ENCODE measurements around the gene LPP.

Gene LPP

GRCh38 chr3:188198760-188199327 lies 44.9 kb downstream of the LPP start:
- Histone ChIP-seq H3K9me3 (no peaks in the 10 kb centered on the region), H3K36me3 (no peaks in the 10 kb centered on the region), H3K4me3 (ENCODE audit: low read depth, low read length) (no peak overlapping the region), H3K4me1 (peaks cover 3% of the 10 kb centered on the region; the same call in 1 of the 2 replicates), H3K27me3 (no peaks in the 10 kb centered on the region)
- no peak for TF ChIP-seq CTCF (IDR thresholded peaks at IDR 0.05; ENCODE audit: low read depth, low read length)
- DNase-seq, result peak; percentile 34

GRCh38 chr3:188199386-188199785 lies 45.4 kb downstream of the LPP start:
- DNase-seq, result no peak
- H3K4me3 ChIP-seq (ENCODE audit: low read depth, low read length), result no peak overlapping the region
- no peak for TF ChIP-seq CTCF (IDR thresholded peaks at IDR 0.05; ENCODE audit: low read depth, low read length)

GRCh38 chr3:188200481-188200880 lies 46.5 kb downstream of the LPP start:
- DNase-seq, result no peak
- no peak for TF ChIP-seq CTCF (IDR thresholded peaks at IDR 0.05; ENCODE audit: low read depth, low read length)
- Histone ChIP-seq H3K9me3 (no peaks in the 10 kb centered on the region), H3K27me3 (no peaks in the 10 kb centered on the region), H3K4me3 (ENCODE audit: low read depth, low read length) (no peak overlapping the region), H3K36me3 (no peaks in the 10 kb centered on the region), H3K4me1 (peaks cover 3% of the 10 kb centered on the region; the same call in 1 of the 2 replicates)

More at GRCh38 chr3:188199386-188199785, 45.4 kb downstream of the LPP start:
- no peaks in the 10 kb centered on the region for H3K9me3 ChIP-seq
- no peaks in the 10 kb centered on the region for H3K36me3 ChIP-seq
- no peaks in the 10 kb centered on the region for H3K27me3 ChIP-seq
- H3K4me1 ChIP-seq, result peaks cover 3% of the 10 kb centered on the region; the same call in 1 of the 2 replicates

- Histone ChIP-seq H3K4me1 (peaks cover 3% of the 10 kb centered on the region; the same call in 1 of the 2 replicates), H3K9me3 (no peaks in the 10 kb centered on the region), H3K4me3 (ENCODE audit: low read depth, low read length) (no peak overlapping the region), H3K36me3 (no peaks in the 10 kb centered on the region), H3K27me3 (no peaks in the 10 kb centered on the region)
- DNase-seq, result no peak
- TF ChIP-seq CTCF (IDR thresholded peaks at IDR 0.05; ENCODE audit: low read depth, low read length), result 0 out of 2 replicates have a peak, but pooled peaks have one; percentile 10
These were observed 48.6 kb downstream of the LPP start for GRCh38 chr3:188202358-188203138.

- Histone ChIP-seq H3K36me3 (no peaks in the 10 kb centered on the region), H3K9me3 (no peaks in the 10 kb centered on the region), H3K4me3 (ENCODE audit: low read depth, low read length) (no peak overlapping the region), H3K4me1 (no peaks in the 10 kb centered on the region), H3K27me3 (no peaks in the 10 kb centered on the region)
- no peak for DNase-seq
- no peak for TF ChIP-seq CTCF (IDR thresholded peaks at IDR 0.05; ENCODE audit: low read depth, low read length)
These were observed 50.6 kb downstream of the LPP start for GRCh38 chr3:188204526-188204925.

GRCh38 chr3:188205992-188206416 lies 52.0 kb downstream of the LPP start:
- no peak overlapping the region for H3K4me3 ChIP-seq (ENCODE audit: low read depth, low read length)
- peak; percentile 26 for TF ChIP-seq CTCF (IDR thresholded peaks at IDR 0.05; ENCODE audit: low read depth, low read length)
- no peaks in the 10 kb centered on the region for H3K4me1 ChIP-seq
- no peak for DNase-seq
- no peaks in the 10 kb centered on the region for H3K9me3 ChIP-seq
- H3K36me3 ChIP-seq, result no peaks in the 10 kb centered on the region
- no peaks in the 10 kb centered on the region for H3K27me3 ChIP-seq

All from BE2C (cell line).